ENCODE data around the gene ZNF710.

DNA sequence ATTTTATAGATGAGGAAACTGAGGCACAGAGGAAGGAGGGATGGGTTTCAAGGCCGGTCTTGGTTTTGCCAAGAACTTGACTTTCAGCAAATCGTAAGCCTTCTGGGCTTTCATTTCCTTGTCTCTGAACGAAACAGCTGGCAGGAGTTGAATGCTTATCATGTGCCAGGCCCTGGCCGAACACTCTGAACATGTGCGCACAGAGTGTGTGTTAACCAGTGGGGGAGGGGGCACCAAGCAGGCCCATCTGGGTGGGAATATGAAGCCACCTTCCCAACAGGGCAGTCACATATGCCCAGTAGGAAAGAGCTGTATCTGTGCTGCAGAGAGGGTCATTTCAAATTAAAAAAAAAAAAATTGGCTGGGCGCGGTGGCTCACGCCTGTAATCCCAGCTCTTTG is 29.3 kb downstream of the ZNF710 start:
- TF ChIP-seq, protein P1, sequence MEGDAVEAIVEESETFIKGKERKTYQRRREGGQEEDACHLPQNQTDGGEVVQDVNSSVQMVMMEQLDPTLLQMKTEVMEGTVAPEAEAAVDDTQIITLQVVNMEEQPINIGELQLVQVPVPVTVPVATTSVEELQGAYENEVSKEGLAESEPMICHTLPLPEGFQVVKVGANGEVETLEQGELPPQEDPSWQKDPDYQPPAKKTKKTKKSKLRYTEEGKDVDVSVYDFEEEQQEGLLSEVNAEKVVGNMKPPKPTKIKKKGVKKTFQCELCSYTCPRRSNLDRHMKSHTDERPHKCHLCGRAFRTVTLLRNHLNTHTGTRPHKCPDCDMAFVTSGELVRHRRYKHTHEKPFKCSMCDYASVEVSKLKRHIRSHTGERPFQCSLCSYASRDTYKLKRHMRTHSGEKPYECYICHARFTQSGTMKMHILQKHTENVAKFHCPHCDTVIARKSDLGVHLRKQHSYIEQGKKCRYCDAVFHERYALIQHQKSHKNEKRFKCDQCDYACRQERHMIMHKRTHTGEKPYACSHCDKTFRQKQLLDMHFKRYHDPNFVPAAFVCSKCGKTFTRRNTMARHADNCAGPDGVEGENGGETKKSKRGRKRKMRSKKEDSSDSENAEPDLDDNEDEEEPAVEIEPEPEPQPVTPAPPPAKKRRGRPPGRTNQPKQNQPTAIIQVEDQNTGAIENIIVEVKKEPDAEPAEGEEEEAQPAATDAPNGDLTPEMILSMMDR (conservative IDR thresholded peaks at IDR 0.05; ENCODE audit: low read depth, low read length): no peak
- TF ChIP-seq EZH2 (IDR thresholded peaks at IDR 0.05; ENCODE audit: borderline replicate concordance, low read depth, low read length, poor library complexity, severe bottlenecking): no peak

Measured in A673 (cell line).